A673 (cell line): ENCODE measurements around the gene MAP7. TPM values are rescaled to one million over a fixed set of nuclear protein-coding genes. Genes with fewer than 3 reads are reported as not detected.

Experiments used
- BruUV-seq: library from RNA; stranded (reverse); fragments of 400-500 nt; replicated peaks from 2 replicates; lab custom pipeline; 2021; lab: Mats Ljungman, UMichigan
- CTCF ChIA-PET: fragments of 300-600 bp; sonication (Branson Sonifier 250); formaldehyde crosslinking; loops from one replicate; lab custom pipeline; 2022; ENCODE audit warnings: antibody characterized with exemption; lab: Charles Lee
- POLR2A ChIA-PET: fragments of 300-600 bp; sonication (Branson Sonifier 250); formaldehyde crosslinking; loops from one replicate; lab custom pipeline; 2022; ENCODE audit warnings: antibody characterized with exemption; ENCODE audit not compliant: low non-redundant PET; lab: Charles Lee
- DNase-seq: peaks from one replicate; pipeline ENCODE4 v3.0.0-alpha.2; 2015; ENCODE audit warnings: low spot score
- H3K27ac ChIP-seq: fragments of 200-600 bp; sonication (generic); 2 replicates; pipeline ENCODE4 v1.5.1; 2016; ENCODE audit warnings: mixed run types, low read depth, mild to moderate bottlenecking, mixed read lengths, antibody characterized with exemption, low read length; ENCODE audit not compliant: poor library complexity, severe bottlenecking
- H3K27me3 ChIP-seq: fragments of 200-600 bp; sonication (generic); replicated peaks from 2 replicates; pipeline ENCODE4 v1.6.1; 2017; ENCODE audit warnings: mixed run types, low read depth, mild to moderate bottlenecking, mixed read lengths, antibody characterized with exemption, low read length; ENCODE audit not compliant: insufficient read depth, poor library complexity
- H3K36me3 ChIP-seq: fragments of 200-600 bp; sonication (generic); 2 replicates; pipeline ENCODE4 v1.6.1; 2016; ENCODE audit warnings: mixed run types, mild to moderate bottlenecking, mixed read lengths, antibody characterized with exemption, low read length; ENCODE audit not compliant: insufficient read depth, poor library complexity, severe bottlenecking
- H3K4me1 ChIP-seq: fragments of 200-600 bp; sonication (generic); 2 replicates; pipeline ENCODE4 v1.6.1; 2017; ENCODE audit warnings: mixed run types, mild to moderate bottlenecking, mixed read lengths, antibody characterized with exemption, low read length; ENCODE audit not compliant: insufficient read depth, poor library complexity, severe bottlenecking
- H3K4me3 ChIP-seq: fragments of 200-600 bp; sonication (generic); 2 replicates; pipeline ENCODE4 v1.5.1; 2016; ENCODE audit warnings: low read depth, mixed run types, mild to moderate bottlenecking, mixed read lengths, low read length; ENCODE audit not compliant: poor library complexity, severe bottlenecking
- H3K9me3 ChIP-seq: fragments of 200-600 bp; sonication (generic); 2 replicates; pipeline ENCODE4 v1.6.1; 2016; ENCODE audit warnings: mixed run types, low read depth, mild to moderate bottlenecking, mixed read lengths, antibody characterized with exemption, low read length; ENCODE audit not compliant: poor library complexity, severe bottlenecking
- CTCF ChIP-seq: fragments of 300-800, 200-600 bp; sonication (generic); conservative IDR thresholded peaks from 2 replicates; pipeline ENCODE4 v1.5.1; 2017; ENCODE audit warnings: low read depth, mild to moderate bottlenecking, antibody characterized with exemption, low read length, moderate library complexity, mixed read lengths
- EZH2 ChIP-seq: fragments of 200-600 bp; sonication (generic); IDR thresholded peaks from 2 replicates; pipeline ENCODE4 v1.6.1; 2017; ENCODE audit warnings: borderline replicate concordance, low read depth, mild to moderate bottlenecking, mixed read lengths, antibody characterized with exemption, low read length; ENCODE audit not compliant: poor library complexity, severe bottlenecking
- intact Hi-C: fragments of 100-400 bp; cut with micrococcal nuclease; formaldehyde crosslinking; loops from one replicate; pipeline ENCODE4 v1.10.0; 2022; ENCODE audit not compliant: unreplicated experiment
- total RNA-seq: library from RNA; stranded (reverse); gene quantifications from 2 replicates; pipeline ENCODE4 v1.2.3, GENCODE V29; 2021

Gene MAP7
- total RNA-seq, 1 experiment from 2014 or later, result 0.09 TPM

- BruUV-seq, result no TSS peak
- Histone ChIP-seq H3K4me1 (no peaks in the 10 kb centered on the region), H3K36me3 (no peaks in the 10 kb centered on the region), H3K9me3 (no peaks in the 10 kb centered on the region), H3K27ac (no peak overlapping the region), H3K27me3 (no peaks in the 10 kb centered on the region), H3K4me3 (no peak overlapping the region)
- intact Hi-C loops, result no loop called here
- no peak for DNase-seq
- TF ChIP-seq CTCF (no peak), EZH2 (no peak)
- ChIA-PET POLR2A (no interaction called here), CTCF (no interaction called here)
Measured at GRCh38 chr6:136494059-136494458, 56.2 kb downstream of the MAP7 start.

- ChIA-PET POLR2A (no interaction called here), CTCF (no interaction called here)
- TF ChIP-seq CTCF (no peak), EZH2 (no peak)
- DNase-seq, result no peak
- no peak overlapping the region for H3K4me3 ChIP-seq
- no peaks in the 10 kb centered on the region for H3K36me3 ChIP-seq
- no peak overlapping the region for H3K27ac ChIP-seq
- intact Hi-C loops, result no loop called here
- no peaks in the 10 kb centered on the region for H3K27me3 ChIP-seq
- no peaks in the 10 kb centered on the region for H3K9me3 ChIP-seq
- no TSS peak for BruUV-seq
- H3K4me1 ChIP-seq, result no peaks in the 10 kb centered on the region
Measured at GRCh38 chr6:136492409-136492808, 57.8 kb downstream of the MAP7 start.

GRCh38 chr6:136491754-136492153 is 58.5 kb downstream of the MAP7 start:
- POLR2A ChIA-PET, result no interaction called here

More at GRCh38 chr6:136491754-136492153, 58.5 kb downstream of the MAP7 start:
- Histone ChIP-seq H3K27ac (no peak overlapping the region), H3K4me1 (no peaks in the 10 kb centered on the region), H3K36me3 (no peaks in the 10 kb centered on the region), H3K27me3 (no peaks in the 10 kb centered on the region), H3K9me3 (no peaks in the 10 kb centered on the region), H3K4me3 (no peak overlapping the region)
- intact Hi-C loops, result no loop called here
- DNase-seq, result no peak
- no TSS peak for BruUV-seq
- TF ChIP-seq EZH2 (no peak), CTCF (no peak)
- CTCF ChIA-PET, result no interaction called here
